Upper lobe of left lung (tissue), 6 donors: ENCODE data around the gene RFXAP. TPM values are rescaled to one million over a fixed set of nuclear protein-coding genes. Genes with fewer than 3 reads are reported as not detected.

Source experiments
- ATAC-seq, 2 donors: fragments of 200-7000 bp; cut with Tn5 transposase; one replicate each; pipeline ENCODE4 v1.9.1; 2022; ENCODE audit warnings: mild to moderate bottlenecking in 2 of 2, moderate library complexity in 2 of 2; ENCODE audit not compliant: low FRiP score in 2 of 2
- DNase-seq, 2 donors: peaks; one replicate each; pipeline ENCODE4 v3.0.0-alpha.2; 2019 to 2020
- H3K27ac ChIP-seq, 4 donors: fragments of 200-600 bp; sonication (generic); one replicate each; pipeline ENCODE4 v1.5.1; 2016 to 2019
- H3K27me3 ChIP-seq, 4 donors: fragments of 200-600 bp; sonication (generic); one replicate each; pipeline ENCODE4 v1.5.1; 2017 to 2019
- H3K36me3 ChIP-seq, 4 donors: fragments of 200-600 bp; sonication (generic); one replicate each; pipeline ENCODE4 v1.5.1; 2016 to 2019
- H3K4me1 ChIP-seq, 4 donors: fragments of 200-600 bp; sonication (generic); one replicate each; pipeline ENCODE4 v1.5.1; 2018 to 2019
- H3K4me3 ChIP-seq, 4 donors: fragments of 200-600 bp; sonication (generic); one replicate each; pipeline ENCODE4 v1.5.1; 2017 to 2019; ENCODE audit warnings: mild to moderate bottlenecking in 2 of 4, moderate library complexity in 1 of 4
- H3K9me3 ChIP-seq, 4 donors: fragments of 200-600 bp; sonication (generic); one replicate each; pipeline ENCODE4 v1.5.1; 2018 to 2019
- CTCF ChIP-seq, 6 experiments: fragments of 450-650 bp in 4 of 6; fragments of 200-600 bp in 2 of 6; sonication (generic) in 2 of 6; IDR thresholded peaks; one replicate each; pipeline ENCODE4 v1.5.1; 2016 to 2019; ENCODE audit warnings: antibody characterized with exemption in 6 of 6
- EP300 ChIP-seq, 4 donors: sonication (generic); formaldehyde crosslinking; IDR thresholded peaks; one replicate each; pipeline ENCODE4 v1.5.1; 2017; ENCODE audit warnings: antibody characterized with exemption in 4 of 4, control low read depth in 2 of 4
- POLR2A ChIP-seq, 4 donors: fragments of 450-650 bp; IDR thresholded peaks; one replicate each; pipeline ENCODE4 v1.5.1; 2016 to 2017; ENCODE audit warnings: antibody characterized with exemption in 4 of 4, mild to moderate bottlenecking in 2 of 4
- POLR2AphosphoS5 ChIP-seq, 2 donors: sonication (generic); formaldehyde crosslinking; IDR thresholded peaks; one replicate each; pipeline ENCODE4 v1.5.1; 2017; ENCODE audit warnings: antibody characterized with exemption in 2 of 2
- WGBS, 2 donors: methylation state at CpG; one replicate each; pipeline ENCODE4 v1.1.5; 2017 to 2018; 5-methylcytosine and 5-hydroxymethylcytosine counted together
- total RNA-seq, 6 donors: library from RNA; depleted of rRNA in 4 of 6; stranded (reverse); fragments of >200 nt in 4 of 6; gene quantifications; one replicate each; pipeline versions ENCODE4 v1.1.0 to v1.2.1, GENCODE V29; 2016 to 2021
- donor health status: DM: no; HTN: no; CAD: no; lungs with moderate emphysema.
- donor health status: DM: no; HTN: yes; CAD: no; lungs with severe emphysema.

RFXAP gene
- total RNA-seq, 6 donors from 2014 or later = 4.3 to 12.0 (median 6.7) TPM

DNA sequence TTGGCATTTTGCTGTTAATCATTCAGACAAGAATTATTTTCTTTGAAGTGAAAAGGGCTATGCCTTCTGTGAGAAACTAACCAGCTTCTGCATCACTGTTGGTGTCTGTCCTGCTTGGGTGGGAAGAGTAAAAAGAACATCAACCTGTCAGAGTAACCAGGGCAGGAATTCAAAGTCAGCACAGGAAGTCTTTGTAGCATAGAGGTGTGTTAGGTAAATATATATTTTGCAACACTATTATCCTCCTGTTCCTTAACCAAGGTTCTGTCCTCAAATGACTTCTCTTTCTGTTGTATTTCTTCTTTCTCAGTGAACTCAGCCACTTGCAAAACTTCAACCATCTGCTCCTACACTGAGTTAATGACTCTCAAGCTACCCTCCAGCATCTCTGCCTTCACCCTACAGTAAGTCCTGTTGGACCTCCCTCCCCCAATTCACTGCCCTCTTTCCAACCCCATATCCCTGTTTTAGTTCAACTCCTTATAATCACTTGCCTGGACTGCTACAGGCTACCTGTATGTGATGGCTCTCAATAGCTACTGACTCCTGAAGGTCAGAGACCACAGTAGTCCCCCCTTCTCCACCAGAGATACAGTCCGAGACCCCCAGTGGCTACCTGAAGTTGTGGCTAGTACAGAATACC is 51.1 kb downstream of the RFXAP start:
- no peak for ATAC-seq
- 84 to 93% methylated on average over 1 of the region's 1 CpG for WGBS, 2 donors
- H3K27me3 ChIP-seq = no peaks in the 10 kb centered on the region

GRCh38 chr13:36872621-36873020 is 53.6 kb downstream of the RFXAP start:
- DNase-seq (peak in 1 of 2 donors; percentile 43), ATAC-seq (no peak)
- Histone ChIP-seq H3K4me3 (no peak overlapping the region), H3K9me3 (no peaks in the 10 kb centered on the region), H3K27ac (peak overlapping the region in 1 of 4 donors; percentile 2), H3K27me3 (no peaks in the 10 kb centered on the region), H3K36me3 (peaks cover 0 to 11% (median 0%) of the 10 kb centered on the region in 4 donors), H3K4me1 (no peaks in the 10 kb centered on the region)
- 71 to 86% methylated on average over 10 of the region's 10 CpGs for WGBS, 2 donors
- no peak for TF ChIP-seq EP300 (IDR thresholded peaks at IDR 0.05)
- TF ChIP-seq CTCF (IDR thresholded peaks at IDR 0.05) = no peak
- no peak for TF ChIP-seq POLR2A (IDR thresholded peaks at IDR 0.05)
- no peak for TF ChIP-seq POLR2AphosphoS5 (IDR thresholded peaks at IDR 0.05)

More for the DNA sequence above, 51.1 kb downstream of the RFXAP start:
- Histone ChIP-seq H3K27ac (no peak overlapping the region), H3K4me1 (no peaks in the 10 kb centered on the region), H3K9me3 (no peaks in the 10 kb centered on the region), H3K36me3 (peaks cover 0 to 25% (median 0%) of the 10 kb centered on the region in 4 donors), H3K4me3 (no peak overlapping the region)
- no peak for DNase-seq
- no peak for TF ChIP-seq POLR2A (IDR thresholded peaks at IDR 0.05)
- TF ChIP-seq POLR2AphosphoS5 (IDR thresholded peaks at IDR 0.05) = no peak
- TF ChIP-seq EP300 (IDR thresholded peaks at IDR 0.05) = no peak
- no peak for TF ChIP-seq CTCF (IDR thresholded peaks at IDR 0.05)

DNA sequence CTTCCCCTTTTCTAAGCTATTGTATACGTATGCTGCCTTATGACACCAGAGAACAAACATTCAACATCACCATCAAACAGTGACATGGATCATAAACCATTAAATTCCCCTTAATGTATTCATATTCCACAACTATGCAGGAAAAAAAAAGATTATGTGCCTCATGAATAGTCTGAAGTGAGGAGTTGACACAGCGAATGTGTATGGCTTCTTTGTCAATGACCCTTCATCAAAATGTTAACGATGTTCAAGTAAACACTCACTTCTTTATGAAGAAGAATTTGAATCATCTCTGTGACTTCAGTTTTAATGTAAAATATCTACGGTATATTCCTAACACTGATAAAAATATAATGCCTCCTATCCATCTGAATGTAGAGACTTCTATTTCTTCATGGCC is 56.4 kb downstream of the RFXAP start:
- 77 to 81% methylated on average over 4 of the region's 4 CpGs for WGBS, 2 donors
- Histone ChIP-seq H3K27me3 (no peaks in the 10 kb centered on the region), H3K27ac (no peak overlapping the region), H3K4me3 (no peak overlapping the region), H3K4me1 (no peaks in the 10 kb centered on the region), H3K9me3 (no peaks in the 10 kb centered on the region), H3K36me3 (peaks cover 0 to 16% (median 0%) of the 10 kb centered on the region in 4 donors)
- TF ChIP-seq POLR2A (IDR thresholded peaks at IDR 0.05) (no peak), CTCF (IDR thresholded peaks at IDR 0.05) (no peak), EP300 (IDR thresholded peaks at IDR 0.05) (no peak), POLR2AphosphoS5 (IDR thresholded peaks at IDR 0.05) (no peak)
- ATAC-seq = no peak
- DNase-seq = no peak

- DNase-seq = no peak
- TF ChIP-seq CTCF (IDR thresholded peaks at IDR 0.05) = no peak
- TF ChIP-seq EP300 (IDR thresholded peaks at IDR 0.05) = no peak
- no peak for TF ChIP-seq POLR2AphosphoS5 (IDR thresholded peaks at IDR 0.05)
- no peak for TF ChIP-seq POLR2A (IDR thresholded peaks at IDR 0.05)
- WGBS, 2 donors = 64% methylated on average over 4 of the region's 4 CpGs
These were observed 56.9 kb downstream of the RFXAP start for GRCh38 chr13:36875961-36876360.

More at GRCh38 chr13:36875961-36876360, 56.9 kb downstream of the RFXAP start:
- ATAC-seq = no peak
- H3K27ac ChIP-seq = no peak overlapping the region
- no peaks in the 10 kb centered on the region for H3K9me3 ChIP-seq
- peaks cover 0 to 16% (median 0%) of the 10 kb centered on the region in 4 donors for H3K36me3 ChIP-seq
- no peaks in the 10 kb centered on the region for H3K27me3 ChIP-seq
- peaks cover 0 to 2% (median 0%) of the 10 kb centered on the region in 4 donors for H3K4me1 ChIP-seq
- no peak overlapping the region for H3K4me3 ChIP-seq

Other genes starting within 250 kb of the RFXAP start
- gene SERTM1, start 145.2 kb upstream of the RFXAP start, total RNA-seq = 1 to 10 TPM in 5 of 6 donors, not detected in 1; 3.0 to 7.3 (median 3.8) TPM
- 10 to 100 TPM in 4 of 6 donors, 1 to 10 TPM in 2; 8.4 to 15.9 (median 11.5) TPM for gene SMAD9, start 101.0 kb downstream of the RFXAP start, total RNA-seq
- 10 to 100 TPM in 5 of 6 donors, 1 to 10 TPM in 1; 7.2 to 45.9 (median 30.0) TPM for gene ALG5, start 180.1 kb downstream of the RFXAP start, total RNA-seq
- gene EXOSC8, start 181.6 kb downstream of the RFXAP start, total RNA-seq = 10 to 100 TPM; 21.4 to 44.0 (median 27.2) TPM
- gene SUPT20H, start 240.5 kb downstream of the RFXAP start, total RNA-seq = 10 to 100 TPM; 31.7 to 82.7 (median 44.0) TPM